HS-5 (cell line): ENCODE data around the gene TMEM263.
"Not testable (repeated sequence)": the region's sequence is repeated elsewhere in the genome, so short reads cannot be mapped to it uniquely, and the experiment has no call there.

Experiments
- DNase-seq: peaks from one replicate; pipeline ENCODE4 v3.0.0-alpha.2; 2012; ENCODE audit warnings: low read depth

Gene TMEM263

GRCh38 chr12:106955377-106956047 lies at the start of gene TMEM263:
Gene TMEM263 (plus strand): TSS chr12:106955907. CDS start chr12:106967117, 11,210 bp downstream.
- DNase-seq = peak; percentile 78

- DNase-seq = no peak
These were observed 49.0 kb upstream of the TMEM263 start for GRCh38 chr12:106906715-106907114.

GRCh38 chr12:106907411-106907810 lies 48.3 kb upstream of the TMEM263 start:
- no peak for DNase-seq

GRCh38 chr12:106907846-106908245 lies 47.9 kb upstream of the TMEM263 start:
- DNase-seq = no peak

GRCh38 chr12:106908561-106908960 lies 47.1 kb upstream of the TMEM263 start:
- DNase-seq = no peak

GRCh38 chr12:106910202-106910601 lies 45.5 kb upstream of the TMEM263 start:
- DNase-seq = no peak

GRCh38 chr12:106911581-106911980 lies 44.1 kb upstream of the TMEM263 start:
- no peak for DNase-seq

- no peak for DNase-seq
These were observed 42.3 kb upstream of the TMEM263 start for GRCh38 chr12:106913456-106913855.

- no peak for DNase-seq
These were observed 40.7 kb upstream of the TMEM263 start for GRCh38 chr12:106914796-106915634.

GRCh38 chr12:106915635-106916026 lies 40.1 kb upstream of the TMEM263 start:
- DNase-seq = no peak

GRCh38 chr12:106917503-106917902 lies 38.2 kb upstream of the TMEM263 start:
- DNase-seq = no peak

- DNase-seq = no peak
These were observed 37.0 kb upstream of the TMEM263 start for GRCh38 chr12:106918746-106919145.

GRCh38 chr12:106919910-106920544 lies 35.7 kb upstream of the TMEM263 start:
- no peak for DNase-seq

- not testable (repeated sequence) for DNase-seq
These were observed 33.7 kb upstream of the TMEM263 start for GRCh38 chr12:106921976-106922375.

- DNase-seq = not testable (repeated sequence)
These were observed 32.1 kb upstream of the TMEM263 start for GRCh38 chr12:106923594-106923993.

GRCh38 chr12:106924268-106924861 lies 31.3 kb upstream of the TMEM263 start:
- DNase-seq = no peak

GRCh38 chr12:106926657-106927056 lies 29.1 kb upstream of the TMEM263 start:
- DNase-seq = no peak

- no peak for DNase-seq
These were observed 21.4 kb upstream of the TMEM263 start for GRCh38 chr12:106934277-106934676.

- DNase-seq = no peak
These were observed 14.1 kb upstream of the TMEM263 start for GRCh38 chr12:106941481-106942156.

- no peak for DNase-seq
These were observed 12.9 kb upstream of the TMEM263 start for GRCh38 chr12:106942775-106943174.

- DNase-seq = no peak
These were observed 10.4 kb upstream of the TMEM263 start for GRCh38 chr12:106945261-106945851.
